K562 (cell line): ENCODE results near the gene CARF. TPM values are rescaled to one million over a fixed set of nuclear protein-coding genes. Genes with fewer than 3 reads are reported as not detected.

Source experiments
- ATAC-seq: fragments of 200-7000 bp; cut with Tn5 transposase; 3 replicates; pipeline ENCODE4 v1.9.1; 2020; ENCODE audit warnings: moderate library complexity
- BruUV-seq: library from RNA; stranded (reverse); fragments of 400-500 nt; replicated peaks from 2 replicates; lab custom pipeline; 2021; lab: Mats Ljungman, UMichigan
- CTCF ChIA-PET: fragments of 300-600 bp; formaldehyde crosslinking; extraction: SDS; loops from one replicate; lab custom pipeline; 2021; ENCODE audit warnings: low intra/inter-chr PET ratio; lab: Yijun Ruan, JAX
- POLR2A ChIA-PET: fragments of 300-600, 350-650 bp; sonication (Branson Sonifier 250); formaldehyde crosslinking; extraction: SDS; loops from one replicate; lab custom pipeline; 2021; ENCODE audit warnings: antibody characterized with exemption, inconsistent platforms; lab: Yijun Ruan, JAX
- DNase-seq, 4 experiments: peaks; one replicate each; pipeline versions ENCODE4 v3.0.0 to v3.0.0-alpha.2; 2011 to 2018; ENCODE audit warnings: low spot score in 3 of 4, mixed read lengths in 3 of 4; ENCODE audit errors: extremely low read depth in 1 of 4
- FAIRE-seq: peaks from 2 replicates; lab custom pipeline; 2011; peaks lifted over from hg19 to GRCh38; lab: Jason Lieb, UNC
- H2AFZ ChIP-seq: 2 replicates; pipeline ENCODE4 v1.6.0; 2011; ENCODE audit warnings: low read depth, low read length, control low read depth, inconsistent platforms
- H3K27ac ChIP-seq: fragments of 200-600 bp; 3 replicates; pipeline ENCODE4 v1.8.0; 2011; ENCODE audit warnings: low read depth, mild to moderate bottlenecking, control low read depth, inconsistent platforms, low read length, moderate library complexity, mixed read lengths; ENCODE audit errors: extremely low read depth
- H3K27me3 ChIP-seq, 2 experiments: fragments of 300-600 bp in 1 of 2; 2 replicates in 1 of 2; 3 replicates in 1 of 2; pipeline versions ENCODE4 v1.6.0 to v1.8.0; 2011; ENCODE audit warnings: inconsistent platforms in 2 of 2, low read length in 2 of 2, mild to moderate bottlenecking in 1 of 2, mixed read lengths in 1 of 2, moderate library complexity in 1 of 2; ENCODE audit not compliant: control insufficient read depth in 2 of 2, insufficient read depth in 2 of 2
- H3K36me3 ChIP-seq: fragments of 300-600 bp; 3 replicates; pipeline ENCODE4 v1.8.0; 2011; ENCODE audit warnings: mild to moderate bottlenecking, low read length, inconsistent platforms; ENCODE audit not compliant: control insufficient read depth, insufficient read depth
- H3K4me1 ChIP-seq, 2 experiments: fragments of 200-600 bp in 1 of 2; replicated peaks in 1 of 2; 2 replicates in 1 of 2; 3 replicates in 1 of 2; pipeline versions ENCODE4 v1.5.1 to v1.8.0; 2011; ENCODE audit warnings: inconsistent platforms in 2 of 2, low read length in 2 of 2, mild to moderate bottlenecking in 1 of 2, mixed read lengths in 1 of 2, moderate library complexity in 1 of 2; ENCODE audit not compliant: control insufficient read depth in 2 of 2, insufficient read depth in 2 of 2
- H3K4me2 ChIP-seq: 2 replicates; pipeline ENCODE4 v1.6.1; 2011; ENCODE audit warnings: low read length, control low read depth, inconsistent platforms, mixed read lengths; ENCODE audit not compliant: insufficient read depth
- H3K4me3 ChIP-seq: fragments of 200-600 bp; sonication (generic), shearing (Covaris generic); 2 replicates; pipeline ENCODE4 v1.5.1; 2016; ENCODE audit warnings: control low read depth, inconsistent platforms
- H3K79me2 ChIP-seq: fragments of 200-600 bp; 3 replicates; pipeline ENCODE4 v1.8.0; 2011; ENCODE audit warnings: low read length, inconsistent platforms; ENCODE audit not compliant: control insufficient read depth, insufficient read depth
- H3K9ac ChIP-seq, 2 experiments: 2 replicates each; pipeline versions ENCODE4 v1.6.0 to v1.6.1; 2011; ENCODE audit warnings: low read depth in 2 of 2, low read length in 2 of 2, control low read depth in 1 of 2, inconsistent platforms in 1 of 2, mild to moderate bottlenecking in 1 of 2, mixed read lengths in 1 of 2; ENCODE audit not compliant: insufficient read depth in 1 of 2
- H3K9me1 ChIP-seq: one replicate; pipeline ENCODE4 v1.6.0; 2011; ENCODE audit warnings: inconsistent platforms, mild to moderate bottlenecking, low read length, moderate library complexity; ENCODE audit not compliant: control insufficient read depth, insufficient read depth
- H3K9me3 ChIP-seq: replicated peaks from 2 replicates; pipeline ENCODE4 v1.5.1; 2011; ENCODE audit warnings: low read depth, low read length, inconsistent platforms; ENCODE audit not compliant: control insufficient read depth, insufficient read depth
- H4K20me1 ChIP-seq: replicated peaks from 2 replicates; pipeline ENCODE4 v1.6.1; 2011; ENCODE audit warnings: low read length, inconsistent platforms, mixed read lengths; ENCODE audit not compliant: control insufficient read depth, insufficient read depth
- LARP7 ChIP-seq: fragments of 450-650 bp; IDR thresholded peaks from 2 replicates; pipeline ENCODE4 v1.6.1; 2016
- NR2F6 ChIP-seq: fragments of 450-650 bp; formaldehyde crosslinking; IDR thresholded peaks from 2 replicates; pipeline ENCODE4 v1.4.0; 2020; ENCODE audit warnings: mild to moderate bottlenecking
- POLR2AphosphoS5 ChIP-seq: IDR thresholded peaks from 2 replicates; pipeline ENCODE4 v1.6.1; 2011; ENCODE audit warnings: mild to moderate bottlenecking, low read depth, low read length, moderate library complexity; ENCODE audit not compliant: control insufficient read depth, insufficient read depth
- RBM25 ChIP-seq: fragments of 200-400 bp; formaldehyde crosslinking; IDR thresholded peaks from 2 replicates; pipeline ENCODE4 v1.6.1; 2018; ENCODE audit warnings: low read length, low read depth, moderate library complexity; ENCODE audit not compliant: severe bottlenecking
- RNF2 ChIP-seq: sonication (generic); IDR thresholded peaks from 2 replicates; pipeline ENCODE4 v1.6.1; 2016
- TCF7 ChIP-seq: sonication (generic); IDR thresholded peaks from 2 replicates; pipeline ENCODE4 v1.6.1; 2016; ENCODE audit warnings: antibody characterized with exemption, borderline replicate concordance
- ZNF347 ChIP-seq: fragments of 450-650 bp; formaldehyde crosslinking; IDR thresholded peaks from 2 replicates; pipeline ENCODE4 v1.4.0; 2020; ENCODE audit warnings: low read depth, mild to moderate bottlenecking, moderate library complexity
- ZNF408 ChIP-seq: fragments of 250-450 bp; sonication (Bioruptor Pico); IDR thresholded peaks from 2 replicates; pipeline ENCODE4 v1.4.0; 2020; ENCODE audit warnings: low read depth, mild to moderate bottlenecking, moderate library complexity
- ZNF436 ChIP-seq: fragments of 250-450, 450-650 bp; sonication (Bioruptor Pico); formaldehyde crosslinking; IDR thresholded peaks from 2 replicates; pipeline ENCODE4 v1.7.0; 2020; ENCODE audit warnings: mild to moderate bottlenecking
- WGBS: fragments of 100-300 bp; shearing (Covaris generic); methylation state at CpG from one replicate; pipeline ENCODE4 v1.1.6; 2016; ENCODE audit warnings: low coverage, mixed read lengths; ENCODE audit not compliant: insufficient coverage; ENCODE audit errors: missing lambda C conversion rate; 5-methylcytosine and 5-hydroxymethylcytosine counted together
- in situ Hi-C: fragments of 300-500 bp; cut with MboI; formaldehyde crosslinking; loops from 4 replicates; pipeline ENCODE4 v1.15.0; 2018; ENCODE audit warnings: inconsistent platforms, mixed read lengths
- intact Hi-C: fragments of 100-400 bp; cut with micrococcal nuclease; formaldehyde crosslinking; loops from 2 replicates; pipeline ENCODE4 v1.14.2; 2022
- polyA plus RNA-seq, 8 experiments: library from polyadenylated mRNA; depleted of rRNA in 4 of 8; stranded (reverse) in 5 of 8; unstranded in 3 of 8; fragments of >200 nt; fragmentation: Nextera tagmentation in 2 of 8; fragmentation: Illumina TruSeq in 1 of 8; extraction: Ambion mirVana in 2 of 8; extraction: Trizol in 1 of 8; gene quantifications; 2 replicates each; pipeline versions ENCODE4 v1.2.1 to v1.2.3, GENCODE V29; 2011 to 2014; ENCODE audit warnings: inconsistent platforms in 1 of 8, missing spikeins in 1 of 8
- total RNA-seq, 7 experiments: library from RNA; depleted of rRNA in 6 of 7; stranded (reverse); fragments of >200 nt in 6 of 7; fragmentation: Illumina TruSeq in 2 of 7; extraction: Trizol in 2 of 7; gene quantifications; 2 replicates each; pipeline versions ENCODE4 v1.2.1 to v1.2.3, GENCODE V29; 2011 to 2021; ENCODE audit warnings: low replicate concordance in 1 of 7
- TF ChIP-seq, protein P1 (sequence below): fragments of 450-650 bp; formaldehyde crosslinking; conservative IDR thresholded peaks from 2 replicates; pipeline ENCODE4 v1.4.0; 2022; ENCODE audit warnings: mild to moderate bottlenecking, missing genetic modification characterization
- TF ChIP-seq, protein P2 (sequence below): fragments of 200-400 bp; formaldehyde crosslinking; IDR thresholded peaks from 2 replicates; pipeline ENCODE4 v1.6.1; 2017; ENCODE audit warnings: mild to moderate bottlenecking, low read depth, low read length, moderate library complexity

Gene CARF
- total and polyA plus RNA-seq, 9 of the 15 experiments (the other 6 are each of a cell fraction or from before 2014, with no cell fraction given) = 0.31 to 4.2 (median 1.2) TPM

DNA sequence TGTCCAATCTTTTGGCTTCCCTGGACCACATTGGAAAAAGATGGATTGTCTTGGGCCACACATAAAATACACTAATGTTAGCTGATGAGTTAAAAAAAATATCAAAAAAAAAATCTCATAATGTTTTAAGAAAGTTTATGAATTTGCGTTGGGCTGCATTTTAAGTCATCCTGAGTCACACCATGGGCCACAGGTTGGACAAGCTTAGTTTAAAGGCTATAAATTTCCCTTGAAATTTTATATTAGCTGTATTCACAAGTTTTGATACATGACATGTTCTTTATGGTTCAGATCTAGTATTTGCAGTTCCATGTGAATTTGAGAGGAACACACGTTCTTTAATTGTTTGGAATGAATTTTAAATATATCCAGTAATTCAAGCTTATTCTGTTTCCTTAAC is 21.9 kb downstream of the CARF start (continued):
- TF ChIP-seq, protein P1, sequence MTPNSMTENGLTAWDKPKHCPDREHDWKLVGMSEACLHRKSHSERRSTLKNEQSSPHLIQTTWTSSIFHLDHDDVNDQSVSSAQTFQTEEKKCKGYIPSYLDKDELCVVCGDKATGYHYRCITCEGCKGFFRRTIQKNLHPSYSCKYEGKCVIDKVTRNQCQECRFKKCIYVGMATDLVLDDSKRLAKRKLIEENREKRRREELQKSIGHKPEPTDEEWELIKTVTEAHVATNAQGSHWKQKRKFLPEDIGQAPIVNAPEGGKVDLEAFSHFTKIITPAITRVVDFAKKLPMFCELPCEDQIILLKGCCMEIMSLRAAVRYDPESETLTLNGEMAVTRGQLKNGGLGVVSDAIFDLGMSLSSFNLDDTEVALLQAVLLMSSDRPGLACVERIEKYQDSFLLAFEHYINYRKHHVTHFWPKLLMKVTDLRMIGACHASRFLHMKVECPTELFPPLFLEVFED (CRISPR knock-in tag) = no peak

DNA sequence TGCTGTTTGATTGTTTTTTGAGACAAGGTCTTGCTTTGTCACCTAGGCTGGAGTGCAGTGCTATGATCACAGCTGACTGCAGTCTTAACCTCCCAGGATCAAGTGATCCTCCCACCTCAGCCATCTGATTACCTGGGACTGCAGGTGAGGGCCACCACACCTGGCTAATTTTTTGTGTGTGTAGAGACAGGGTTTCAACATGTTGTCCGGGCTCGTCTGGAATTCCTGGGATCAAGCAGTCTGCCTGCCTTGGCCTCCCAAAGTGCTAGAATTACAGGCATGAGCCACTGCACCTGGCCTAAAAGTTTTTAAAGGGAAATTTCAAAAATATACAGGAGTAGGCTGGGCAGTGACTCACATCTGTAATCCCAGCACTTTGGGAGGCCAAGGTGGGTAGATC is 22.4 kb downstream of the CARF start:
- no peak overlapping the region for H3K27ac ChIP-seq
- no peaks in the 10 kb centered on the region for H3K36me3 ChIP-seq
- in situ Hi-C loops (no loop called here), intact Hi-C loops (no loop called here)
- no peak overlapping the region for H3K4me3 ChIP-seq
- H3K9me1 ChIP-seq = no peaks in the 10 kb centered on the region
- H3K9ac ChIP-seq = no peak overlapping the region
- no peaks in the 10 kb centered on the region for H4K20me1 ChIP-seq
- POLR2A ChIA-PET = interaction anchor here (1.5 kb wide), 1 partner anchor 9 kb away, joined by 4 read pairs; no protein-coding TSS in a partner anchor
- WGBS = 39% methylated on average over 2 of the region's 2 CpGs
- CTCF ChIA-PET = no interaction called here
- H3K79me2 ChIP-seq = no peaks in the 10 kb centered on the region
- H3K27me3 ChIP-seq = no peaks in the 10 kb centered on the region
- TF ChIP-seq ZNF347 (no peak), ZNF408 (no peak), NR2F6 (CRISPR knock-in tag) (no peak), RNF2 (no peak), LARP7 (no peak), RBM25 (no peak), TCF7 (no peak), ZNF436 (CRISPR knock-in tag) (no peak), POLR2AphosphoS5 (no peak)
- TF ChIP-seq, protein P2, sequence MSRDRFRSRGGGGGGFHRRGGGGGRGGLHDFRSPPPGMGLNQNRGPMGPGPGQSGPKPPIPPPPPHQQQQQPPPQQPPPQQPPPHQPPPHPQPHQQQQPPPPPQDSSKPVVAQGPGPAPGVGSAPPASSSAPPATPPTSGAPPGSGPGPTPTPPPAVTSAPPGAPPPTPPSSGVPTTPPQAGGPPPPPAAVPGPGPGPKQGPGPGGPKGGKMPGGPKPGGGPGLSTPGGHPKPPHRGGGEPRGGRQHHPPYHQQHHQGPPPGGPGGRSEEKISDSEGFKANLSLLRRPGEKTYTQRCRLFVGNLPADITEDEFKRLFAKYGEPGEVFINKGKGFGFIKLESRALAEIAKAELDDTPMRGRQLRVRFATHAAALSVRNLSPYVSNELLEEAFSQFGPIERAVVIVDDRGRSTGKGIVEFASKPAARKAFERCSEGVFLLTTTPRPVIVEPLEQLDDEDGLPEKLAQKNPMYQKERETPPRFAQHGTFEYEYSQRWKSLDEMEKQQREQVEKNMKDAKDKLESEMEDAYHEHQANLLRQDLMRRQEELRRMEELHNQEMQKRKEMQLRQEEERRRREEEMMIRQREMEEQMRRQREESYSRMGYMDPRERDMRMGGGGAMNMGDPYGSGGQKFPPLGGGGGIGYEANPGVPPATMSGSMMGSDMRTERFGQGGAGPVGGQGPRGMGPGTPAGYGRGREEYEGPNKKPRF = no peak
- DNase-seq (no peak), FAIRE-seq (no peak), ATAC-seq (no peak)
- H3K4me1 ChIP-seq = no peaks in the 10 kb centered on the region; a peak in 1 of 5 replicates
- BruUV-seq = no TSS peak
- H2AFZ ChIP-seq = no peak overlapping the region
- no peaks in the 10 kb centered on the region; the same call in 1 of the 2 replicates for H3K9me3 ChIP-seq
- no peak overlapping the region for H3K4me2 ChIP-seq
